SKM-1 (cell line): ENCODE measurements around the gene WDR7.
A peak's percentile ranks its signal among the peaks of the same experiment; 100 is the strongest.

ENCODE experiments used
- DNase-seq: peaks from one replicate; lab custom pipeline; 2025; ENCODE audit not compliant: unreplicated experiment; lab: John Stamatoyannopoulos, UW

The WDR7 gene

DNA sequence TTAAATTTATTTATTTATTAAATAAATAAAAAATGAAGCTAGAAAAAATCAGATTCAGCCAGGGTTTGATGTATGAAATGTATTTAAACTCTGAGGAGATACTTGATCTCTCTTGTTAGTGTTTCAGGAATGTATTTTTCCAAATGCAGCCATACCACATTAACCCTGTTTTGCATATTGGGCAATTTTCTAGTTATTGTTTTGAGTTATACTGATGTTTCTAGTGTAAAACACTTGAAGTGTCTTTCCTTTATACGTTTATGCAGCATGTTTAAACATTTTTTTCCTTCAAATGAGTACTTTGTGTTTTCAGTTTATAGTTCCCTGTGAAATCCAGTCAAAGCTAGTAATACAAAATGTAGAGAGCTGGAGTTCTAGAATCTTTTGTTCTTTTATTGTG, 69.9 kb downstream of the WDR7 start:
- DNase-seq, result no peak

GRCh38 chr18:56721491-56721890, 70.3 kb downstream of the WDR7 start:
- DNase-seq, result no peak

DNA sequence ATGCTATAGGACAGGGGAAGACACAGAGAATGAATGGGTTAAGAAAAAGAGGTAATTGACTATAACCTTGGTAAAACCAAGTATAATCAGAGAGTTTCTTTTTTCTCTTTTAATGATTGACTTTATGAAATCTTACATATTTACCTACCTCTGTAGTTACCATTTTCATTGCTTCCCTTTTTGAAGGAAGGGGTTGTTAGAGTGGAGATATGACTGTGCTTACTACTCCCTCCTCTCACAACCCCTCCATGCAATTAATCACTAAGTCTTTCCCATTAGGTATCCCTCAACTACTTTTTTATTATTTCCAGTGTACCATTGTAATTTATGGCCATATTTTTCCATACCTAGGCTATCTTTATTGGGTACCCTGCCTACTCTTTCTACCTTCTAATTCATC, 71.4 kb downstream of the WDR7 start:
- no peak for DNase-seq

- no peak for DNase-seq
These were observed 71.9 kb downstream of the WDR7 start for GRCh38 chr18:56723068-56723467.

GRCh38 chr18:56723706-56724105, 72.5 kb downstream of the WDR7 start:
- DNase-seq, result no peak

GRCh38 chr18:56726906-56727305, 75.7 kb downstream of the WDR7 start:
- DNase-seq, result no peak

- no peak for DNase-seq
These were observed 76.2 kb downstream of the WDR7 start for GRCh38 chr18:56727399-56727798.

- DNase-seq, result no peak
These were observed 77.6 kb downstream of the WDR7 start for GRCh38 chr18:56728741-56729140.

DNA sequence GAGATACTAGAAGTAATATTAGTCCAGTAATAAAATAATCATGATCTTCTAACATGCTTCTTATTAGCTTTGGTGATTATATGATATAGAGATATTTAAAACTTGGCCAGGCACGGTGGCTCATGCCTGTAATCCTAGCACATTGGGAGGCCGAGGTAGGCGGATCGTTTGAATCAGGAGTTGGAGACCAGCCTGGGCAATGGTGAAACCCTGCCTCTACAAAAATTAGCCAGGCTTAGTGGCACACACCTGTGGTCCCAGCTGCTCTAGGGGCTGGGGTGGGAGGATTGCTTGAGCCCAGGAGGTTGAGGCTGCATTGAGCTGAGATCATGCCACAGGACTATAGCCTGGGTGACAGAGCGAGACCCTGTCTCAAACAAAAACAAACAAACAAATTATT, 87.0 kb downstream of the WDR7 start:
- DNase-seq, result no peak

- no peak for DNase-seq
These were observed 88.6 kb downstream of the WDR7 start for GRCh38 chr18:56739731-56740130.

GRCh38 chr18:56740645-56741044, 89.5 kb downstream of the WDR7 start:
- no peak for DNase-seq

DNA sequence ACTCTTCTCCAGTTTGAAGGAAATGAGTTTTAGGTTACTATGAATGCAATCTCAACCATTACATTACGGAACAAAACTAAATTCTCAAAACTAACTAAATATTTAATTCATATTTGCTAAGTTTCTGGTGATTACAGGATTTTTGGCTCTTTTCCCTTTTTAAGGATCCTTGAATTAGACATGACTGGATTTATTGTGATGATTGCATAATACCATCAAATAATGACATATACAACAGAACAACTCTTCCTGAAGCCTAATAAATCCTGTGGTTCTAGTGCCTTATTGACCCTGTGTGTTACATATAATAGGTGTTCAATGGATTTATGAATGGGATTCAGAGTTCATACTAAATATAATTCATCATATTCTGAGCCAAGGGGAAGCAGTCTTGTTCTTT, 90.5 kb downstream of the WDR7 start:
- DNase-seq, result no peak

- DNase-seq, result no peak
These were observed 92.0 kb downstream of the WDR7 start for GRCh38 chr18:56743115-56743514.

DNA sequence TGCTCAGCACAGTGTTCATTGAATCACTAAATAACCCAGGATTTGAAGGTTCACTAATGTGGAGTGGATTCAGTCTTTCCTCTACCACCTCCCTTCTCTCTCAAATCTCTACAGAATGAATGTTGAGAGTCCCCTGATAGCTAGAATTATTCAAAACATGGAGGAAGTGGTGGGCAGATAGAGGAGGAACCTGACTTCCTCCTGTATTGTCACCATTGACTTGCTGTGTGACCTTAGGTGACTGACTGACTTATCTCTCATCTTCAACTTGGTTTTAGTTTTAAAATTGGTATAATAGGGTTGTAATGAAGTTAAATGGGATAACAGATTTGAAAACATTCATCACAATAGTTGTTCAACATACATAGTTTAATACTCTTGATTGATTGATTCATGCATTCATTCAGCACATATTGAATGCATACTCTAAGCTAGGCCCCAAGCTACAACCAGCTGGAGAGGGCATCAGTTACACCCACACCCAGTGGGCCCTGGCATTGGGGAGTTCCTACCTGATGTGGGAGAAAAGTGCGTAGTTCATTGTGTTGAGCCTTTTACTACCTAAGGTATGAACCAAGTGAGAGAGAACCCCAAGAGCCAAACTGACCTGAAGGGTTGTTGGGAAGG, 96.0 kb downstream of the WDR7 start:
- no peak for DNase-seq

DNA sequence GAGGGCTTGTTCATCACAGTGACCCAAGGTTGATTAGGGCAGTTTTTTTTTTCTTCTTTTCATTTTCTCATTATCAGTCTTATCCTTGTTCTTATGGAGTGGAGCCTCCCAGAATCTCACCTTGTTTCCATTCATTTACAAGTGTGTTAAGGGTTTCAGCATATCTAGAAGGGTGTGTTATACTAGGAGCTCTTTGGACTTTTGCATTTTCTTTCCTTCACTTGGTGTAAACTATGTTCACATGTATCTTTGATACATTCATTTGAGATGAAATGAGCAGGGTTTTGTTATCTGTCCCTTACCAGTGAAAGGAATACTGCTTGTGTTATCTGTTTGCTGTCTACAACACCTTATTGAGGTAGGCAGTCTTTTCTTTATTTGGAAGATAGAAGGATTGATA, 96.7 kb downstream of the WDR7 start:
- no peak for DNase-seq

GRCh38 chr18:56748698-56749268, 97.6 kb downstream of the WDR7 start:
- DNase-seq, result peak; percentile 21

- DNase-seq, result no peak
These were observed 105.8 kb downstream of the WDR7 start for GRCh38 chr18:56756966-56757365.

GRCh38 chr18:56770097-56770496, 118.9 kb downstream of the WDR7 start:
- no peak for DNase-seq

GRCh38 chr18:56770873-56771272, 119.7 kb downstream of the WDR7 start:
- no peak for DNase-seq

GRCh38 chr18:56775701-56776100, 124.5 kb downstream of the WDR7 start:
- no peak for DNase-seq

GRCh38 chr18:56787390-56787789, 136.2 kb downstream of the WDR7 start:
- DNase-seq, result no peak

GRCh38 chr18:56789004-56789888, 138.1 kb downstream of the WDR7 start:
- peak; percentile 40 for DNase-seq
